ENCODE data around the gene CD300LG.

Gene CD300LG

GRCh38 chr17:43909537-43910231 is 62.7 kb downstream of the CD300LG start:
- DNase-seq: no peak

DNA sequence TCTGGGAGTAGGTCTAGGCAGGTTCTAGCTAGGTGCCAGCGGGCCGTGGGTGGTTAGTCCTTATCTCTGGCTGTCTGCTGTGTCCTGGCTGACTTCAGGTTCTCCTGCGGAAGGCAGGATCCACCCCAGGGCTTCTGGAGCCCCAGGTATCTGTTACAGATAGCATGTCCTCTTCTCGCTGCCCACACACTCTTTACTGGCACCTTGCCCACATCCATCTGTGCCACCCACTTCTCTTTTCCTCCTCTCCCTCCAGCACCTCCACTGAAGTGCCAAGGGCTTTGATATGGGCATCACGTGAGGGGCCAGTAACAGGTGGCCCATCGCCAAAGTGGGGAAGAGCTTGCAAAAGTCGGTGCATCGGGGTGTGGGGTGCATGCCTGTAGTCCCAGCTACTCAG is 64.9 kb downstream of the CD300LG start:
- no peak for DNase-seq

DNA sequence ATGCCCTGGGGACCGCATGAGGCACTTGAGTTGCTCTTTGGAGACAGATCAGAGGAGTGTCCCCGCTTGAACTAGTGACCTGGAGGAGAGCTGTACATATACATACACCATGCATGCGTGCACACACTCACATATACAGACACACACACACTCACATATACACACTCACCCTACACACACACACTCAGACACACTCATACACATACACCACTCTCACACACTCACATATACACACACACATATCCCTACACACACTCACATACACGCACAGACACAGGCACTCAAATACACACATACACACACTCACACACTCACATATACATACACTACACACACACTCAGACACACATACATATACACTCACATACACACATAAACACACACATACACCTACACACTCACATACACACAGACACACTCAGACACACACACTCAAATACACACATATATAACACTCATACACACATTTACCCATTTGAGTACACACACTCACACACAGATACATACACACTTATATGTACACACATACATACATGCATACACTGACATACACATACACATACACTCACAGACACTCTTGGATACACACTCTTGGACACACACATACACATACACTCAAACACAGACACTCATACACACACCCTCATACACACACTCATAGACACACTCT is 65.8 kb downstream of the CD300LG start:
- DNase-seq: no peak

All from right hindlimb (tissue), 1 donor.